ENCODE data around the gene MEGF9. TPM values are rescaled to one million over a fixed set of nuclear protein-coding genes. Genes with fewer than 3 reads are reported as not detected.

MEGF9 gene
- polyA plus RNA-seq, 1 donor (not counting 4 experiments of a cell fraction or from before 2014, with no cell fraction given) = 11.2 TPM

GRCh38 chr9:120653762-120654161, 60.5 kb downstream of the MEGF9 start:
- H3K9me3 ChIP-seq (ENCODE audit: control insufficient read depth, low read depth, low read length) = no peaks in the 10 kb centered on the region
- H3K4me1 ChIP-seq (ENCODE audit: control insufficient read depth, extremely low read depth, insufficient read depth, low read length) = peaks cover 14% of the 10 kb centered on the region
- no peak overlapping the region for H3K9ac ChIP-seq (ENCODE audit: control insufficient read depth, extremely low read depth, insufficient read depth, low read length)
- TF ChIP-seq EZH2 (IDR thresholded peaks at IDR 0.05; ENCODE audit: low read length) (no peak), CTCF (optimal IDR thresholded peaks at IDR 0.05 in 1 of 3, IDR thresholded peaks at IDR 0.05 in 1 of 3, conservative IDR thresholded peaks at IDR 0.05 in 1 of 3; ENCODE audit: extremely low read depth in 1 of 3, insufficient read depth in 2 of 3, low read length in 3 of 3) (no peak)
- DNase-seq (ENCODE audit: low read depth, low spot score) (no peak), FAIRE-seq (no peak)
- H3K27me3 ChIP-seq (ENCODE audit: control insufficient read depth, extremely low read depth, insufficient read depth, low read length) = no peaks in the 10 kb centered on the region
- H2AFZ ChIP-seq (ENCODE audit: control insufficient read depth, low read length) = no peak overlapping the region
- no peak overlapping the region for H3K4me2 ChIP-seq (ENCODE audit: control insufficient read depth, extremely low read depth, insufficient read depth, low read depth, low read length)
- H3K79me2 ChIP-seq (ENCODE audit: control insufficient read depth, insufficient read depth, low read length) = peaks cover 2% of the 10 kb centered on the region
- H3K27ac ChIP-seq (ENCODE audit: control insufficient read depth, insufficient read depth, low read length) = peak overlapping the region; percentile 25
- H3K4me3 ChIP-seq (ENCODE audit: control insufficient read depth in 2 of 3, extremely low read depth in 1 of 3, insufficient read depth in 2 of 3, low read depth in 1 of 3, low read length in 3 of 3) = no peak overlapping the region
- dilution Hi-C loops (cut with MboI; ENCODE audit: extremely low pct_ligation_motif_present, low sequenced_read_pairs) = no loop called here
- H3K9me1 ChIP-seq (ENCODE audit: control insufficient read depth, extremely low read depth, insufficient read depth, low read length) = no peaks in the 10 kb centered on the region
- H3K36me3 ChIP-seq (ENCODE audit: control insufficient read depth in 2 of 2, extremely low read depth in 1 of 2, insufficient read depth in 2 of 2, low read length in 2 of 2) = no peaks in the 10 kb centered on the region
- H4K20me1 ChIP-seq (ENCODE audit: control insufficient read depth, extremely low read depth, insufficient read depth, low read length) = no peaks in the 10 kb centered on the region

- no peaks in the 10 kb centered on the region for H3K9me1 ChIP-seq (ENCODE audit: control insufficient read depth, extremely low read depth, insufficient read depth, low read length)
- H3K9ac ChIP-seq (ENCODE audit: control insufficient read depth, extremely low read depth, insufficient read depth, low read length) = no peak overlapping the region
- H3K79me2 ChIP-seq (ENCODE audit: control insufficient read depth, insufficient read depth, low read length) = peaks cover 2% of the 10 kb centered on the region
- TF ChIP-seq EZH2 (IDR thresholded peaks at IDR 0.05; ENCODE audit: low read length) = no peak
- TF ChIP-seq CTCF (optimal IDR thresholded peaks at IDR 0.05 in 1 of 3, IDR thresholded peaks at IDR 0.05 in 1 of 3, conservative IDR thresholded peaks at IDR 0.05 in 1 of 3; ENCODE audit: extremely low read depth in 1 of 3, insufficient read depth in 2 of 3, low read length in 3 of 3) = no peak
- H3K4me2 ChIP-seq (ENCODE audit: control insufficient read depth, extremely low read depth, insufficient read depth, low read depth, low read length) = no peak overlapping the region
- no peak overlapping the region for H3K4me3 ChIP-seq (ENCODE audit: control insufficient read depth in 2 of 3, extremely low read depth in 1 of 3, insufficient read depth in 2 of 3, low read depth in 1 of 3, low read length in 3 of 3)
- dilution Hi-C loops (cut with MboI; ENCODE audit: extremely low pct_ligation_motif_present, low sequenced_read_pairs) = no loop called here
- no peaks in the 10 kb centered on the region for H3K27me3 ChIP-seq (ENCODE audit: control insufficient read depth, extremely low read depth, insufficient read depth, low read length)
- no peak overlapping the region for H3K27ac ChIP-seq (ENCODE audit: control insufficient read depth, insufficient read depth, low read length)
- no peak for FAIRE-seq
- peaks cover 14% of the 10 kb centered on the region for H3K4me1 ChIP-seq (ENCODE audit: control insufficient read depth, extremely low read depth, insufficient read depth, low read length)
- DNase-seq (ENCODE audit: low read depth, low spot score) = no peak
- no peaks in the 10 kb centered on the region for H4K20me1 ChIP-seq (ENCODE audit: control insufficient read depth, extremely low read depth, insufficient read depth, low read length)
- H2AFZ ChIP-seq (ENCODE audit: control insufficient read depth, low read length) = no peak overlapping the region
- no peaks in the 10 kb centered on the region for H3K9me3 ChIP-seq (ENCODE audit: control insufficient read depth, low read depth, low read length)
- no peaks in the 10 kb centered on the region for H3K36me3 ChIP-seq (ENCODE audit: control insufficient read depth in 2 of 2, extremely low read depth in 1 of 2, insufficient read depth in 2 of 2, low read length in 2 of 2)
Observed at GRCh38 chr9:120652934-120653333, 61.3 kb downstream of the MEGF9 start.

All from keratinocyte (primary cell).